ENCODE measurements around the gene PHF2.

DNA sequence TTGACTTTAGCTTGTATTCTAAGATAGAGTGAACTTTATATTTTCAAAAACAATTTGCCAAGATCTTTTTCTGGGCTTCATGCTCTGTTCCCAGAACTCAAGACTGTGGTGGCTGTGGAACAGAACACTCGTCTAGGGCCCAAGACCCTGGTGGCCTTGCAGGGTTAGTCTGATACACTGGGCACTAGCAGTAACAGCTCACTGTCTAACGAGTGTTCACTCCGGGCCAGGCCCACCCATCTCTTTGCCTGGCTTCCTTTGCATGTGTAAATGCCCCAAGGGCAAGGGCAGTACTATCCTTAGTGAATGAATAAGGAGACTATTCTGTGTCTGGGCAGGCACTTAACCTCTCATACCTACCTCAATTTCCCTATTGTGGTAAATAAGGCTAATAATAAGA, 47.4 kb downstream of the PHF2 start:
- no peak for TF ChIP-seq POLR2A (IDR thresholded peaks at IDR 0.05; ENCODE audit: low read length)
- no peak for TF ChIP-seq GATA1 (IDR thresholded peaks at IDR 0.05; ENCODE audit: low read depth, low read length)
